Thyroid gland (tissue), 4 donors: ENCODE results near the gene TGM3.

Experiments used
- POLR2A ChIP-seq, 2 donors: fragments of 450-650 bp; IDR thresholded peaks; one replicate each; pipeline ENCODE4 v1.6.1; 2017; ENCODE audit warnings: antibody characterized with exemption in 2 of 2, mild to moderate bottlenecking in 2 of 2, moderate library complexity in 1 of 2
- TF ChIP-seq, protein P1 (sequence below), 6 experiments: fragments of 200-600 bp in 3 of 6; fragments of 450-650 bp in 3 of 6; sonication (generic) in 3 of 6; IDR thresholded peaks; one replicate each; pipeline ENCODE4 v1.5.1; 2016 to 2019; ENCODE audit warnings: antibody characterized with exemption in 6 of 6, mild to moderate bottlenecking in 2 of 6, inconsistent platforms in 1 of 6, moderate library complexity in 1 of 6

DNA sequence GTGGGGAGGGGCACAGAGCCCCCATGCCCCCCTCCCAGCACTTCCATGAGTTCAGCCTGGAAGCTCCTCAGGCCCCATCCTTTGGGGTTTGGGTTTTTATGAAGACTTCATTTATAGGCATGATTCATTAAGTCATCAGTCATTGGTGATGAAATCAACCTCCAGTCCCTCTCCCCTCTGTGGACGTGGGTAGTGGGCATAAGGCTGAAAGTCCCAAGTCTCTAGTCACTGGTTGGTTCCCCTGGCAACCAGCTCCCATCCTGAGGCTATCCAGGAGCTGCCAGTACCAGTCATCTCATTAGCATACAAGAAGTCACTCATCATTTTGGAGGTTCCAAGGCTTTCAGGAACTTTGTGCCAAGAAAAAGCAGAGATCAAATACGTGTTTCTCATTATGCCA, 9.2 kb downstream of the TGM3 start:
- TF ChIP-seq POLR2A (IDR thresholded peaks at IDR 0.05), result no peak
- TF ChIP-seq, protein P1, sequence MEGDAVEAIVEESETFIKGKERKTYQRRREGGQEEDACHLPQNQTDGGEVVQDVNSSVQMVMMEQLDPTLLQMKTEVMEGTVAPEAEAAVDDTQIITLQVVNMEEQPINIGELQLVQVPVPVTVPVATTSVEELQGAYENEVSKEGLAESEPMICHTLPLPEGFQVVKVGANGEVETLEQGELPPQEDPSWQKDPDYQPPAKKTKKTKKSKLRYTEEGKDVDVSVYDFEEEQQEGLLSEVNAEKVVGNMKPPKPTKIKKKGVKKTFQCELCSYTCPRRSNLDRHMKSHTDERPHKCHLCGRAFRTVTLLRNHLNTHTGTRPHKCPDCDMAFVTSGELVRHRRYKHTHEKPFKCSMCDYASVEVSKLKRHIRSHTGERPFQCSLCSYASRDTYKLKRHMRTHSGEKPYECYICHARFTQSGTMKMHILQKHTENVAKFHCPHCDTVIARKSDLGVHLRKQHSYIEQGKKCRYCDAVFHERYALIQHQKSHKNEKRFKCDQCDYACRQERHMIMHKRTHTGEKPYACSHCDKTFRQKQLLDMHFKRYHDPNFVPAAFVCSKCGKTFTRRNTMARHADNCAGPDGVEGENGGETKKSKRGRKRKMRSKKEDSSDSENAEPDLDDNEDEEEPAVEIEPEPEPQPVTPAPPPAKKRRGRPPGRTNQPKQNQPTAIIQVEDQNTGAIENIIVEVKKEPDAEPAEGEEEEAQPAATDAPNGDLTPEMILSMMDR (IDR thresholded peaks at IDR 0.05), result no peak
